NCI-H2107 (cell line): Measurements from ENCODE around the gene SHOC2.

Experiments
- DNase-seq: peaks from one replicate; lab custom pipeline; 2025; lab: John Stamatoyannopoulos, UW

The SHOC2 gene

DNA sequence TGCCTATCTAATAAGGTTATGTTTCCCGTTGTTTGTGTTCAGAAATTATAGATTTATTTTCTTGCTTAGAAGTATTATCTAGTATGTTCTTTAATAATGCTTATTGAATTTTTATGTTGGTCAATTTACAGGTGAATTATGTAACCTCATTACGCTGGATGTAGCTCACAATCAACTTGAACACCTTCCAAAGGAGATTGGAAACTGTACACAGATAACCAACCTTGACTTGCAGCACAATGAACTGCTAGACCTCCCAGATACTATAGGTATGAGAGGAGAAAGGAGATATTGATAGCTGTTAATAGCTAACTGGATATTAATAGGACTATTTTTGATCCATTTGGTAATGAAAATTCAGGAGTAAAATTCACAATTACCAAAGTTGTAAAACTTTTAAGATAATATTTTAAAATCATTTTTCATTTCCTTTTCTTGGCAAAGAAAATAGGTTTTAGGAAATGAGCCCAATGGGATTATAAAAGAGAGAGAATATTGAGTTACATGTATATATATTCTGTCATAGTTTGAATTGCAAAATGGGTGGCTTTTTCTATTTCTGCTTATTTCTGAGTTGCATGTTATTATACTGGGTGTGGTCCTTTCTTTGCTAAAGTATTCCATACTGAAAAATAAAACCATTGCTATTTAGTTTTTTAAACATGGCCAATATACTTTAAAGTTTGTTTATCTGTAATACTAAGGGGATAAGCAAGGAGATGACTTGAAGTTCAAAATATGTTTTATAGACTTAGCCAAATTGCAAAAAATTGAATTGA, 66.3 kb downstream of the SHOC2 start:
- no peak for DNase-seq

DNA sequence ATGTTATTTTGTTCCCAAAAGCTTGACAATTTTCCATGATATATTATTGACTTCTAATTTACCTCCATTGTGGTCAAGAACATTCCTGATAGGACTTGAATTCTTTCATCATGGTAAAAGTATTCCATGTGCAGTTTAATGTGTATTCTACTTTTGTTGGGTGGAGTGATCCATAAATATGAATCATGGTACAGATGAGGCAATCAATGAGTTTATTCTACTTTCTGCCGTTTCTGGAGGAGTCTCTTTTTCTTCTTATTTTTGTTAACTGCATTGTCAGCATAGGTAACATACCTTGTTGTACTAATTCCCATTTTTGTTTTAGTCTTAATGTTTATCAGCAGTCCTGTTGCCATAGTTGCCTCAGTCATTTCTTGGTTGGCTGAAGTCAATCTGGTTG, 69.6 kb downstream of the SHOC2 start:
- DNase-seq, result no peak

DNA sequence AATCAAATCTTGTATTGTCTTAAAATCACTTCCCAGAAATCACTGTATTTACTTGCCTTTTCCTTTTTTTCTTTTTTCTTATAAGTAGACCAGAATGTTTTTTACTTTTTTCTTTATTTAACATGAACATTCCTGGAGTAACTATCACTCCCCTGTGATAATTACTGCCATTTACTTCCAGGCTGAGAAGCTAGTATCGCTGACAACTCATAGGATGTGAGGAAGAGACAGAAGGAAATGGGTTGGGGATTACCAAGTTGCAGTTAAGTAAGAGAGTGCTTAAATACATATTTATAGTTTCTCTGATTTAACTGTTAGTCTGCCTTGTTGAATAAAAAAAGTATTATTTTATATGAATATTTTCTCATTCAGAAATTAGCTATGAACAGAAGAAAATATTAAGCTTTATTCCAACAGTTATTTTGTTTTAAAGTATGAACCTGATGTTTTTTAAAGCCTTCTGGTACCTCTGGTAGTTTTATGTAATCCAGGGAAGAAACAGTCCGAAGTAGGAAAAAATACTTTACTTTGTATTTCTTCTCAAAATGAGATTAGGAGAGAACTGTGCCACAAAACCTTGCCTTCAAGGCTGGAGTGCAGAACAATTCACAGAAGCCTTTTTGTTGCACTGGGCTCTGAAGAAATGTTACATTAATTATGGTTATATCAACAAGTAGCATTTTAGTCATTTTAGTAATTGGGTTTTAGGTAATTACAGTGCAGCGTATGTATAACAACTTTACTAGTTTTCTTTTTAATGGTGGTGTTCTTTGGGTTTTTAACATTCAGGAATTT, 72.8 kb downstream of the SHOC2 start:
- DNase-seq, result no peak

DNA sequence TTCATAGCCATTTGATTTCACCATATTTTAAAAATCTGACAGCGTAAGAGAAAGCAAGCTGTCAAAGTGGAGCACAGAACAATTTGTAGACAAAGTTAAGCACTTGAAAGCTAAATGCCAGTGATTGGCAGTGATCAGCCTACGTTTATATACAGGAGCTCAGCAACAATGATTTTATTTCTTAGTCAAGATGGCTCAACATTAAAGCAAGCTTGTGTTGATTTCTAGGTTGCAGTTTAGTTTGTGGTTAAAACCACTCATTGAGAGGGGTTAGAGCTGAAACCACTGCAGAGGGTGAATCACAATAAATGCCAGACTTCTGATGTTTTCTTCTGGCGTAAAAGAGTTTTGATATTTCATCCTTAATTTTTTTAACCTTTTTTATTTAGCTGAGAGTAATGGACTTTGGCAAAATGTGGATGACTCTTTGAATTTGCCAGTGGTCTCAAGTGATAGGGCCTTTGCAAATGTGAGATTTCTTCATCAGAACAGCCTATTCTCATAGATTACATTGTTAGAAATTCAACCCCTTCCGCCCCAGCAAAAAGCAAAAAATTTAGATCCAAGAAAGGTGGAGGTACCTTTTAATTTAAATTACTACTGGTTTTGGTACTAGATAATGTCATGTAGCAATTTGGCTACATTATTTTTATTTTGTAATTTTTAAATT, 73.8 kb downstream of the SHOC2 start:
- no peak for DNase-seq

DNA sequence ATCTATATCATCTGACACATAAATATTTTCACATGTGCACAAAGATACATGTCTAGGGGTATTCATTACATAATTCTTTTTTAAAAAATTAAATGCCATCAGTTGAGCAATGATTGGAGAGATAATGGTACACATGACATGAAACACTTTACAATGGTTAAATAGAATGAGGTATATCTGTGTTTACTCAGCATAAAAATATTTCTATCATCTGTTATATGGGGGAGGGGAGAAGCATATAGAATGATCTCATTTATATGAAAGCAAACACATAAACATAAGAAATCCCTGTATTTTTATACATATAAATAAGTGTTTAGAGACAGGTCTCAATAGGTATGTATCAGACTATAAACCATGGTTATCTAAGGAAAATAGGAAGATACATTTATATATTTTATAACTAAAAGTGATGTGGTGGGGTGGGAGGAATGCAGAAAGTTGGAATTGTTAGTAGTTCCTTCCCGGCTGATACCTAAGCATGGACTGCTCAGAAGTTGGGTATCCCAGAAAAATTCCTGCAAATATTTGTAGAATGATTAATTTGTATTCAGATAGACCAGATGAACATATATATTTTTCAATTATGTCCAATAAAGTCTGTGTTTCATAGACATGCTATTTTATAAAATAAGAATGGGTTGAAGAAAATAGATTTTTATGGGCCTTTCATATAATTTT, 75.1 kb downstream of the SHOC2 start:
- no peak for DNase-seq

DNA sequence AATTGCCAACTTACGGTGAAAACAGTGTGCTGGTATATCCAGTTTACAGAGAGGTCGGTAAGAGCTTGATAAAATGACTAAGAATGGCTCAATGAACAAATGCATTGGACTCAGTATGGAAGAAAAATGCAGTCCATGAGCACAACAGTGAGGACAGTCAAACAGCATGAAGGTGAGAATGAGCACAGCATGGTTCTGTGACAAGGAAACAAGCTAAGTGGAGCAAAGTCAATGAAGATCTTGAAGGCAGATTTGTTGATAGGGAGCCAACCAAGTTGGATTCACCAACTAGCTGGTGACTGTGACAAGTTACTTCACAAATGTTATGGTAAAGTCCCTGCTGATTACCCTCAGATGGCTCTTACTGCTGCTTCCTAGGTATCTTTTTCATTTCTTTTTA, 75.9 kb downstream of the SHOC2 start:
- no peak for DNase-seq

DNA sequence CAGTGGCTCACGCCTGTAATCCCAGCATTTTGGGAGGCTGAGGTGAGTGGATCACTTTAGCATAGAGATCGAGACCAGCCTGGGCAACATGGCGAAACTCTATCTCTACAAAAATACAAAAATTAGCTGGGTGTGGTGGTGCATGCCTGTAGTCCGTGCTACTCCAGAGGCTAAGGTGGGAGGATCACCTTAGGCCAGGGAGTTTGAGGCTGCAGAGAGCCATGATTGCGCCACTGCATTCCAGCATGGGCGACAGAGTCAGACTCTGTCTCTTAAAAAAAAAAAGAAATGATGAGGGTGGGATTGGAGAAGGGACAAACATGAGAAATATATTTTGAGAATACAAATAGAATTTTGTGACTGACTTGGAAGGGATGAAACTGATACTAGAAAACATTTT, 76.9 kb downstream of the SHOC2 start:
- DNase-seq, result no peak

DNA sequence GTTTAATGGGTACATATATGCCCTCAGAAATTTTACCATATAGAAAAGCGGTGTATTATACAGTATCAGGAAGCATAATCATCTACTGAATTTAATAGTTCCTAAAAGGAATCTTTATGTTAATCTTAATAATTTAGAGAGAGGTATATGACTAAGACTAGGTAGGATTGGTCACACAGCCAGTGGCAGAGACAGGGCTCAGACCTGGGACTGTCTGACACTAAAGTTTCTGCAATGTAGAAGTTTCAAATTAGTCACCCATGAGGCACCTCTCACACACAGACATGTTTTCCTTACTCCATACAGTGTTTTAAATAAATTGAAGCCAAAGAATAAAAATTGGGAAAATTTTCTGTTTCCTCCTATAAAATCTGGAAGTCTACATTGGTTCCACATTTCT, 84.6 kb downstream of the SHOC2 start:
- DNase-seq, result no peak

DNA sequence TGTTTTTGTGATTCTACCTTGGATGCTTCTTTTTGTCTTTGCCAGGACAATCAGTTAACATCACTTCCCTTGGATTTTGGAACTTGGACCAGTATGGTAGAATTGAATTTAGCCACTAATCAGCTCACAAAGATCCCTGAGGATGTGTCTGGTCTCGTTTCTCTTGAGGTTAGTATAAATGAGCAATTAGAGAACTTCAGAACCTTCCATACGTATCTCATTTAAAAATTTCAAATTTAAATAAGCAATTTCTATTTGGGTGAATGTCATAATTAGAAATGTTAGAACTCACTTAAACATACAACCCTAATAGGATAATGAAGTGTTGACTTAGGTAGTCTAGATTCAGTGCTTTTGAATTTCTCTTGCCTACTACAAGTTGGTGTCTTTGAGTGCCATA, 88.1 kb downstream of the SHOC2 start:
- DNase-seq, result no peak

DNA sequence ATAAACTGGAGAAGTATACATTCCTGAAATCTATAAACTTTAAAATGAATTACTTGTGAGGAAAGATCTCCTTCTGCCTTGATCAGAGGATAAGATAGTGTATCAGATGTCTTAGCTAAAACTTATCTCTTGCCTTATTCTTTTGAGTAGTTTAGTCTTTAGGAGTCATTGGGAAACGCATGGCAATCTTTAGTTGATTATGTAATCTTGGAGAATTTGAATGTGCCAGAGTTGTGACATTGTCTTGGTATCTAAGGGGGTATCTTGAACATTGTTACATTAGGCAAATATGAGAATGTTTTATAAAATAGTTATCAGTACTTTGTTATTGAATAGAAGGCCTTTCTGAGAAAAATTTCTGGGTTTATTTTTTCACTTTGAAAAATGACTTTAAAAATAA, 95.8 kb downstream of the SHOC2 start:
- no peak for DNase-seq

DNA sequence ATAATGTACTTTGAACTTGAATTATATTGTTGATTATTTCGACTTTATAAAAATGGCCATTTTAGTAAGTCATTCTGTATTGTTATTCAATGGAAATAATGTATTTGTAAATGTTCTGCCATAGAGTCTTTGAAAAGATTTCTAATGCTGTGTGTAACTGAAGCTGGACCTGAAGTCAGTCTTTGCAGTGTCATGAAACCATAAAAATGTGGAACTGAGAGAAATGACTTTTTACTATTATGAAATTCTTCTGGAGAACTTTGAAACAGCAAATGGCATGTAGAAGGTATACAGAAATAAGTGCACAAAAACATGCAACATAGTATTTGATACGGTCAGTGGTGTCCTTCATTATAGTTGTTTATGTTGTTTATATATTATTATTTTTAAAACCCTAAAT, 97.7 kb downstream of the SHOC2 start:
- DNase-seq, result no peak

DNA sequence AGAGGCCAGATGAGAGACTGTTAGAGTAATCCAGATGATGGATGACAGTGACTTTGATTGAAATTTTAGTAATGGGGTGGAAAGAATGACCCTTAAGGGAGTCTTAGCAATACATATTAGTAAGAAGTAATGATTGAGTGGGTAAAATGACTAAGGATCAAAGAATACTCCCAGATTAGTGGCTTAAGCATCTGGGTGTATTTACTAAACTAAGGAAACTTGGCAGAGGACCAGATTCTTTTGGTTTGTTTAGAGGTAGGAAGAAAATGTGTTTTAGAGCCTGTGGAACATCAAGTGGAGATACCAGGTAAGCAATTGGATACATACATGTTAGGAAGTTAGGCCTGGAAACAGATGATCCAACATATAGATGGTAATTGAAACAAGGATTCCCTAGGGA, 98.6 kb downstream of the SHOC2 start:
- no peak for DNase-seq

DNA sequence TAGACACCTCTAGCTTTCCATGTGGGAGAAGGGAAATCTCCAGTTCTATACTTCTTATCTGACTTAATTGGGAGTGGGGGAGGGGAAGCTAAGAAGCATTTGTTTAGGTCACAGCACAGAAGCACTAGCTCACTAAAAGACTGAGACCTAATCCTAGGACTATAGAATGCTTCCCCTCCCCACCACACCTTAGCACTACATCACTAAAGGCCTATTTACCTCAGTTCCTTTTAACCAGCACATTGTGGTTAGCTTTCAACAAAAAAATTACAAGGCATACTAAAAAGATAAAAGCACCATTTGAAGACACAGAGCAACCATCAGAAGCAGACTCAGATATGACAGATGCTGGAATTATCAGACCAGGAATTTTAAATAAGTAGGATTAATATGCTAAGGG, 103.7 kb downstream of the SHOC2 start:
- no peak for DNase-seq

DNA sequence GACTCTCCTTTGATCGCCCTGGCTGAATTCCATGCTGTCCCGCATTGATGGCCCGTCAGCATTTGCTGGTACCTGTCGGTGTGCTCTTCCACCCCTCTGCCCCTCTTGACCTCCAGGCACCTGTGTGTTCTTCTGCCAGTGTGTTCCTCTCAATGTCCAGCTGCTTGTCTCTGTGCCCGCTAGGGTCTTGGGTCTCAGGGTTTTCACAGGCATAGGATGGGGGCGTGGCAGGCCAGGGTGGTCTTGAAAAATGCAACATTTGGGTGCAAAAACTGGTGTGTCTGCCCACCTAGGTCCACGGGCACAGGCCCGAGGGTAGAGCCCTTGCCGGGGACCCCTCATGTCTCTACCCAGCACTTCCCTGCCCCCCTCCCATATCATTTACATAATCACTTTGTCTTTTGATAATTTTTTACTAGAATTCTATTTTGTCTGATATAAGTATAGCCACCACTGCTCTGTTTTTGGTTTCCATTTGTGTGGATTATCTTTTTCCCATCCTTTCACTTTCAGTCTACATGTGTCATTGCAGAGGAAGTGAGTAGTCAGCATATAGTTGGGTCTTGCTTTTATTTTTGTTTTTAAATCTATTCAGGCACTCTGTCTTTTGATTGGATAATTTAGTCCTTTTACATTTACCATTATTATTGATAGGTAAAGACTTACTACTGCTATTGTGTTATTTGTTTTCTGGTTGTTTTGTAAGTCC, 110.8 kb downstream of the SHOC2 start:
- DNase-seq, result no peak

DNA sequence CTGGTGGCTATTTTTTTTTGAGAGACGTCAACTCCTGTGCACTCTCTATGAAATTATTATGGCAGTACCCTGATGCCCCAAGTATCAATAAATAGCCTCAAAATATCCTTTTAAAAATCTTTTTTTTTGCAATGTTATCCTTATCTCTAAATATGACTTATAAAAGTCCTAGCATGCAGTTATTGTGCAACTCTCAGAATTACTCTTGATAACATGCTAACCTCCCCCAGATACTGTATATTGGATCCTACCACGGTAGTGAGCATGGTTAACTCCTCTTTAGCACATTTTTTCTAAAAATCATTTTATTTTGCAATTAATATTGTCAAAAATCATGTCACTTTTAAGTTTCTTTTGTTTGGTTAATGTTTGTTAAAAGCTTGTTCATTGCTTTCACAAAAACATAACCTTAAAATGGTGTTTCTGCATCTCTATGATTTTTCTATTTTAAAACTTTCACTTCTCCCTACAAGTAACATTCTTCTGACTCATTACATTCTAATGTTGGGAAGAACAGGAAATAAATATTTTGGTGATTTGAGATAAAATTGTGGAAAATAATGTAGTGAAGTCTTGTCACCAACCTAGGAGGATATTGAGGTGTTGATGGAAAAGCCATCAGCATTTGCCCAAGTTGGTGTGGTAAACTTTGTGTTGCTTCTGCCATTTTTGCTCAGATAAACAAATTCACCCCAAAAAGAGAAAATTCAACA, 115.3 kb downstream of the SHOC2 start:
- DNase-seq, result no peak

DNA sequence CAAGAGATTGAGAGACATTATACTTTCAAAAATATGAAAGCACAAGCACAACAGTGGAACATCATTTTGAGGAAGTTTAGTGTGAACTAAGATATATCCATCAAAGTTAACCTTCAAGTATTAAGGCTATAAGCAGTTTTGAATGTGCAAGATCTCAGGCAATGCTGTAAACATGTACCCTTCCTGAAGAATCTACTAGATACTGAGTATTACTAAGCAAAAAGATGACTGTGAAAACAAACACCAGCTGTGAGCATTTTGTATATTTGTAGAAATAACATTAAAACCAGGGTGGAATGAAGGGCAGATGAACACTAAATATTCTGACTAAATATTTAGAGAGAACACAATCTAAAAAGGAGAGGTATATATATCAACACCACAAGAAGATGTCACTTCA, 116.1 kb downstream of the SHOC2 start:
- DNase-seq, result no peak

DNA sequence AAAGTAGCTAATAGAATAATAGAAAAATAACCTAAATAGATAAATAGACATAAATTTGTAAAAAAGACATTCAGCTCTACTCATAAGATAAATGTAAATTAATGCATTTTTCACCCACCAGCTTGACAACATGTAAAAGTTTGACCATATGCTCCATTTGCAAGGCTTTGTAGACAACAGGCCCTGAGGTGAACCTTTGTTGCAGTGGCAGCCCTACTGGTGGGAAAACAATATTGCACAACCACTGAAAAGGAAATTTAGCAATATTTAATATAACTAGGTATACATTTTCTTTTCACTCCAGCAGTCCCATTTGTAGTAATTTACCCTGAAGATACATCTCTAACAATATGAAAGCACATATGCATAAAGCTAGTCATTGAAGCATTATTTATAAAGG, 118.5 kb downstream of the SHOC2 start:
- DNase-seq, result no peak

DNA sequence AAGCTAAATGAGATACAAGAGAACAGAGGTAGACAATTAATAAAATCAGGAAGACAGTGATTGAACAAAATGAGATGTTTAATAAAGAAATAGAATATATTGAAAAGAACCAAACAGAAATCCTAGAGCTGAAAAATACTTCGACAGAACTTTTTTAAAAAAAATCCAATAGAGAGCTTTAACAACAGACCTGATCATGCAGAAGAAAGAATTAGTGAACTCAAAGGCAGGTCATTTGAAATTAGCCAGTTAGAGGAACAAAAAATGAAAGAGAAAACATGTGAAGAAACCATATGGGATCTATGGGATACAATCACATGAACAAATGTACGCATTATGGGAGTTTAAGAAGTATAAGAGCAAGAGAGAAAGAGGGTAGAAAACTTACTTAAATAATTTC, 120.1 kb downstream of the SHOC2 start:
- no peak for DNase-seq

DNA sequence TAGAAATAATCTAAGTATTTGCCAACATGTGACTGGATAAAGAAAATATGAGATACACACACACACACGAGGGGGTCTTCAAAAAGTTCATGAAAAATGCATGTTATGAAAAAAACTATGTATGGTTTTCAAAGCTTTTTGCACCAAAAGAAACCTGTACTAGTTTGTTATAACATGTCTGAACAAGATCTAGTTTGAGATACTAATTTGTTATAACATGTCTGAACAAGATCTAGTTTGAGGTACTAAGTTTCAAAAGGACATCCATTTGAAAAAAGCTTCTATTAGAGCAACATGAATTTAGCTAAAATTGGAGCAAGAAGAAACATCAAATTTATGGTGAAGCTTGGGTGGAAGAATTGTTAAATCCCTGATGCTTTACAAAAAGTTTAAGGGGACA, 137.6 kb downstream of the SHOC2 start:
- DNase-seq, result no peak
